Tibial artery (tissue), 4 donors: ENCODE data around the gene SLC35F6.
"Not testable (repeated sequence)": the region's sequence is repeated elsewhere in the genome, so short reads cannot be mapped to it uniquely, and the experiment has no call there.

Experiments used
- DNase-seq, 2 donors: peaks; one replicate each; pipeline ENCODE4 v3.0.0-alpha.2; 2019
- H3K27ac ChIP-seq, 2 donors: fragments of 200-600 bp; sonication (generic) in 1 of 2; 1 replicate in 1 of 2; 2 replicates in 1 of 2; pipeline ENCODE4 v1.5.1; 2018 to 2019; ENCODE audit warnings: mild to moderate bottlenecking in 1 of 2
- H3K27me3 ChIP-seq, 2 donors: fragments of 200-600 bp; sonication (generic) in 1 of 2; one replicate each; pipeline versions ENCODE4 v1.5.1 to v1.6.0; 2016 to 2019
- H3K36me3 ChIP-seq, 3 donors: fragments of 200-600 bp; sonication (generic) in 2 of 3; one replicate each; pipeline ENCODE4 v1.5.1; 2016 to 2019; ENCODE audit warnings: mild to moderate bottlenecking in 2 of 3
- H3K4me1 ChIP-seq, 4 donors: fragments of 200-600 bp; sonication (generic) in 2 of 4; 1 replicate in 3 of 4; 2 replicates in 1 of 4; pipeline ENCODE4 v1.5.1; 2016 to 2019
- H3K4me3 ChIP-seq, 2 donors: fragments of 200-600 bp; sonication (generic) in 1 of 2; 1 replicate in 1 of 2; 2 replicates in 1 of 2; pipeline ENCODE4 v1.5.1; 2018 to 2019; ENCODE audit warnings: mild to moderate bottlenecking in 2 of 2
- H3K9me3 ChIP-seq, 3 donors: fragments of 200-600 bp; sonication (generic) in 1 of 3; one replicate each; pipeline ENCODE4 v1.5.1; 2016 to 2019
- intact Hi-C: fragments of 100-400 bp; cut with DNase I; formaldehyde crosslinking; loops from one replicate; pipeline ENCODE4 v1.15.0; 2023; ENCODE audit warnings: low total_unique reads
- TF ChIP-seq, protein P1 (sequence below), 2 experiments: fragments of 200-600 bp in 1 of 2; fragments of 450-650 bp in 1 of 2; IDR thresholded peaks; one replicate each; pipeline ENCODE4 v1.5.1; 2017 to 2019; ENCODE audit warnings: antibody characterized with exemption in 2 of 2, mild to moderate bottlenecking in 1 of 2, moderate library complexity in 1 of 2

Gene SLC35F6

DNA sequence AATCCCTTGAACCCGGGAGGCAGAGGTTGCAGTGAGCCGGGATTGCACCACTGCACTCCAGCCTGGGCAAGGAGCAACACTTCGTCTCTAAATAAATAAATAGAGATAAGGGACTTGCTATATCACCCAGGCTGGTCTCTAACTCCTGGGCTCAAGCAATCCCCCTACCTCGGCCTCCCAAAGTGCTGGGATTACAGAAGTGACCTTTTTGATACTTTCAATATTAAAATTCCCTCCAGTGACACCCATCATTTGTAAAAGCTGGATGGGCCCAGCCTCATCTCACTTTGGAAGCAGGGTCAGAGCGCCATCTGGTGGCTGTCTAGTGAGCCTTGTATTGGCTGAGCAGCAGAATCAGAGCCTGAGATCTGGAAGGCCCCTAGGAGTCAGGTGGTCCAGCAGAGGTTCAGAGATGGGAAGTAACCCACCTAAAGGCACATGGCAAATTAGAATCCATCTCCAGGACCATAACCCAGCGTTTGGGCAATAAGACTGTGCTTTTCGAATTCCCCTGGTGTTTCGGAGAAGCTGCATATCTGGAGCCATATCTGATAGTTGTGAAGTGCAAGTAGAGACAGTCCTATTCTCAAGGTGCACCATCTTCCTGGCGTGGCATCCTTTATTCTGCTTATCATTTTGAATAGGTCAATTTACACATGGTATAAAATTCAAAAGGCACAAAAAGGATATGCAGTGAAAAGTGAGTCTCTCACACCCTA, 18.3 kb upstream of the SLC35F6 start:
- Histone ChIP-seq H3K9me3 (no peaks in the 10 kb centered on the region), H3K27ac (no peak overlapping the region), H3K4me1 (no peaks in the 10 kb centered on the region), H3K27me3 (no peaks in the 10 kb centered on the region), H3K36me3 (no peaks in the 10 kb centered on the region), H3K4me3 (no peak overlapping the region)
- DNase-seq, result peak; percentile 84 to 85
- TF ChIP-seq, protein P1, sequence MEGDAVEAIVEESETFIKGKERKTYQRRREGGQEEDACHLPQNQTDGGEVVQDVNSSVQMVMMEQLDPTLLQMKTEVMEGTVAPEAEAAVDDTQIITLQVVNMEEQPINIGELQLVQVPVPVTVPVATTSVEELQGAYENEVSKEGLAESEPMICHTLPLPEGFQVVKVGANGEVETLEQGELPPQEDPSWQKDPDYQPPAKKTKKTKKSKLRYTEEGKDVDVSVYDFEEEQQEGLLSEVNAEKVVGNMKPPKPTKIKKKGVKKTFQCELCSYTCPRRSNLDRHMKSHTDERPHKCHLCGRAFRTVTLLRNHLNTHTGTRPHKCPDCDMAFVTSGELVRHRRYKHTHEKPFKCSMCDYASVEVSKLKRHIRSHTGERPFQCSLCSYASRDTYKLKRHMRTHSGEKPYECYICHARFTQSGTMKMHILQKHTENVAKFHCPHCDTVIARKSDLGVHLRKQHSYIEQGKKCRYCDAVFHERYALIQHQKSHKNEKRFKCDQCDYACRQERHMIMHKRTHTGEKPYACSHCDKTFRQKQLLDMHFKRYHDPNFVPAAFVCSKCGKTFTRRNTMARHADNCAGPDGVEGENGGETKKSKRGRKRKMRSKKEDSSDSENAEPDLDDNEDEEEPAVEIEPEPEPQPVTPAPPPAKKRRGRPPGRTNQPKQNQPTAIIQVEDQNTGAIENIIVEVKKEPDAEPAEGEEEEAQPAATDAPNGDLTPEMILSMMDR (IDR thresholded peaks at IDR 0.05), result peak; percentile 92 to 96
- intact Hi-C loops, result loop anchor here (2.0 kb wide), 1 partner anchor 139 kb away; no protein-coding TSS in a partner anchor

DNA sequence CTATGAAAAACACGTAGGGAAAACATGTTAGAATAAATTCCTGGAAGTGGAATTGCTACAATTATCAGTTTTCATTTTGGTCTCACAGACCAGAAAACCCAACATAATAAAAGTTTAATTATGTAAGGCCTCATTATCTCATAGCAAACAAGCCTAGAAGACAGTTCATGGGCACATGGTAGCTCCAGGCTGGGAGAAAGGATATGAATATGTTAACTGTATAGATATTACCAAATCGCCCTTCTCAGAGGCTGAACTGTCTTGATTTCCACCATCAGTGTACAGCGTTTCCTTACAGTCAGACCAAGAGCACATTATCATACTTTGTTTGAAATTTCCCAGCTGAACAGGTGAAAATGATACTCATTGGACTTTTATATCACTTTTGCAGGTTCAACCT, 17.1 kb upstream of the SLC35F6 start:
- no peaks in the 10 kb centered on the region for H3K27me3 ChIP-seq
- no peaks in the 10 kb centered on the region for H3K4me1 ChIP-seq
- no peaks in the 10 kb centered on the region for H3K36me3 ChIP-seq
- no peak overlapping the region for H3K27ac ChIP-seq
- intact Hi-C loops, result no loop called here
- no peak for DNase-seq
- H3K9me3 ChIP-seq, result no peaks in the 10 kb centered on the region
- no peak overlapping the region for H3K4me3 ChIP-seq
- TF ChIP-seq, protein P1 (IDR thresholded peaks at IDR 0.05), result no peak

DNA sequence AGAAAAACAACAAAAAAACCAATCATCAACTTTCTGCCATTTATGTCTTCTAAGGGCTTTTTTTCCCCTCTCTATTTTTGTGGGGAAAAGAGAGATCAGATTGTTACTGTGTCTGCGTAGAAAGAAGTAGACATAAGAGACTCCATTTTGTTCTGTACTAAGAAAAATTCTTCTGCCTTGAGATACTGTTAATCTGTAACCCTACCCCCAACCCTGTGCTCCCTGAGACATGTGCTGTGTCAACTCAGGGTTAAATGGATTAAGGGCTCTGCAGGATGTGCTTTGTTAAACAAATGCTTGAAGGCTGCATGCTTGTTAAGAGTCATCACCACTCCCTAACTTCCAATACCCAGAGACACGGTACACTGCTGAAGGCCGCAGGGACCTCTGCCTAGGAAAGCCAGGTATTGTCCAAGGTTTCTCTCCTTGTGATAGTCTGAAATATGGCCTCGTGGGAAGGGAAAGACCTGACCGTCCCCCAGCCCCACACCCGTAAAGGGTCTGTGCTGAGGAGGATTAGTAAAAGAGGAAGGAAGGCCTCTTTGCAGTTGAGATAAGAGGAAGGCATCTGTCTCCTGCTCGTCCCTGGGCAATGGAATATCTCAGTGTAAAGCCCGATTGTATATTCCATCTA, 14.2 kb upstream of the SLC35F6 start:
- intact Hi-C loops, H3K9me3 ChIP-seq, H3K4me3 ChIP-seq, H3K27ac ChIP-seq, H3K36me3 ChIP-seq, H3K27me3 ChIP-seq, H3K4me1 ChIP-seq, DNase-seq: not testable (repeated sequence)

DNA sequence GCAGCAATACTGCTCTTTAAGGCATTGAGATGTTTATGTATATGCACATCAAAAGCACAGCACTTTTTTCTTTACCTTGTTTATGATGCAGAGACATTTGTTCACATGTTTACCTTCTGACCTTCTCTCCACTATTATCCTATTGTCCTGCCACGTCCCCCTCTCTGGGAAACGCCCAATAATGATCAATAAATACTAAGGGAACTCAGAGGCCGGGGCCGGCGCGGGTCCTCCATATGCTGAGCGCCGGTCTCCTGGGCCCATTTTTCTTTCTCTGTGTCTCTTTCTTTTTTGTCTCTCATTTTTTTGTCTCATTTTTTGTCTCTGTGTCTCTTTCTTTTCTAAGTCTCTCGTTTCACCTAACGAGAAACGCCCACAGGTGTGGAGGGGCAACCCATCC, 13.6 kb upstream of the SLC35F6 start:
- H3K36me3 ChIP-seq, H3K4me3 ChIP-seq, intact Hi-C loops, H3K9me3 ChIP-seq, H3K27me3 ChIP-seq, H3K4me1 ChIP-seq, DNase-seq, H3K27ac ChIP-seq: not testable (repeated sequence)

DNA sequence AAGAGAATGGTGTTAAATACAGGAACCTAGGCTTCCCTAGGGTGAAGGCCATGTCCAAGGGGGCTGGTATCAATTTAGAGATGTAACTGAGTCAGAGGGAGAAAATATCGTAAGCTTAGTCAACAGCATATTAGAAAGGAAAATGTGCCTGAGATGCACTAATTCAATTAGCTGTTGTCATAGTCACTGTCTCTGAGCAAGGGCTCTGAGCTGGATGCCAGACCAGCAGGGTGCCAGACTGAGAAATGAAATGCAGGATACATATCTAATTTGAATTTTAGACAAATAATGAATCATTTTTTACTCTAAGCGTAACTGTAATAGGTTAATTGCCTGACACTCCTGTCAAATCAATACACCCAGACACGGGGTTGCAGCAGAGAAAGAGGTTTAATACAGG, 11.4 kb upstream of the SLC35F6 start:
- no peak overlapping the region for H3K4me3 ChIP-seq
- intact Hi-C loops, result no loop called here
- H3K36me3 ChIP-seq, result no peaks in the 10 kb centered on the region
- no peak overlapping the region for H3K27ac ChIP-seq
- no peak for DNase-seq
- H3K9me3 ChIP-seq, result no peaks in the 10 kb centered on the region
- peaks cover 0 to 4% (median 3%) of the 10 kb centered on the region in 4 donors for H3K4me1 ChIP-seq
- no peaks in the 10 kb centered on the region for H3K27me3 ChIP-seq
- TF ChIP-seq, protein P1 (IDR thresholded peaks at IDR 0.05), result no peak

DNA sequence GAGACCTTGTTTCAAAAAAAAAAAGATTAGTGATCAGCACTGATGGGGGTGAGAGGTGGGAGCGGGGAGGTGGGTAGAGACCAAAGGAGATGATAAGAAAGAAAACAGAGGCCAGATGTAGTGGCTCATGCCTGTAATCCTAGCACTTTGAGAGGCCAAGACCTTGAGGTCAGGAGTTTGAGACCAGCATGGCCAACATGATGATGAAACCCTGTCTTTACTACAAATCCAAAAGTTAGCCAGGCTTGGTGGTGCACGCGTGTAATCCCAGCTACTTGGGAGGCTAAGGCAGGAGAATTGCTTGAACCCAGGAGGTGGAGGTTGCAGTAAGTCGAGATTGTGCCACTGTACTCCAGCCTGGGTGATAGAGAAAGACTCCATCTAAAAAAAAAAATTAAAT, 9.5 kb upstream of the SLC35F6 start:
- intact Hi-C loops, result no loop called here
- no peak for DNase-seq
- Histone ChIP-seq H3K4me3 (no peak overlapping the region), H3K4me1 (peaks cover 0 to 16% (median 15%) of the 10 kb centered on the region in 4 donors), H3K27me3 (no peaks in the 10 kb centered on the region), H3K36me3 (no peaks in the 10 kb centered on the region), H3K9me3 (no peaks in the 10 kb centered on the region), H3K27ac (no peak overlapping the region)
- TF ChIP-seq, protein P1 (IDR thresholded peaks at IDR 0.05), result no peak
